Liver (tissue), 9 donors: ENCODE results near the gene QSOX1. TPM values are rescaled to one million over a fixed set of nuclear protein-coding genes. Genes with fewer than 3 reads are reported as not detected.

Source experiments
- DNase-seq: peaks from one replicate; pipeline ENCODE4 v3.0.0-alpha.2; 2017; ENCODE audit warnings: low spot score
- H3K27ac ChIP-seq, 2 donors: one replicate each; pipeline ENCODE4 v1.7.0; 2013; ENCODE audit warnings: inconsistent platforms in 2 of 2, low read length in 2 of 2, control low read depth in 1 of 2, low read depth in 1 of 2, mild to moderate bottlenecking in 1 of 2
- H3K27me3 ChIP-seq, 4 donors: one replicate each; pipeline versions ENCODE4 v1.6.1 to v1.7.0; 2013; ENCODE audit warnings: low read length in 3 of 4, inconsistent platforms in 1 of 4, mild to moderate bottlenecking in 1 of 4, moderate library complexity in 1 of 4; ENCODE audit not compliant: control insufficient read depth in 4 of 4, insufficient read depth in 4 of 4
- H3K36me3 ChIP-seq, 4 donors: one replicate each; pipeline versions ENCODE4 v1.6.1 to v1.7.0; 2013; ENCODE audit warnings: low read length in 3 of 4, mild to moderate bottlenecking in 3 of 4, low read depth in 1 of 4, moderate library complexity in 1 of 4; ENCODE audit not compliant: control insufficient read depth in 4 of 4, insufficient read depth in 3 of 4
- H3K4me1 ChIP-seq, 4 donors: one replicate each; pipeline versions ENCODE4 v1.6.1 to v1.7.0; 2013; ENCODE audit warnings: low read length in 3 of 4, mild to moderate bottlenecking in 3 of 4, moderate library complexity in 1 of 4; ENCODE audit not compliant: control insufficient read depth in 4 of 4, insufficient read depth in 4 of 4
- H3K4me3 ChIP-seq, 3 donors: one replicate each; pipeline versions ENCODE4 v1.6.1 to v1.7.0; 2013; ENCODE audit warnings: low read length in 3 of 3, control low read depth in 1 of 3, low read depth in 1 of 3, mild to moderate bottlenecking in 1 of 3
- H3K9ac ChIP-seq, 2 donors: one replicate each; pipeline ENCODE4 v1.7.0; 2013; ENCODE audit warnings: low read length in 2 of 2, mild to moderate bottlenecking in 2 of 2, moderate library complexity in 2 of 2, control low read depth in 1 of 2, low read depth in 1 of 2
- H3K9me3 ChIP-seq, 4 donors: one replicate each; pipeline versions ENCODE4 v1.6.1 to v1.7.0; 2013; ENCODE audit warnings: low read length in 3 of 4; ENCODE audit not compliant: control insufficient read depth in 4 of 4
- EGR1 ChIP-seq, 2 donors: IDR thresholded peaks; 2 replicates each; pipeline ENCODE4 v1.6.1; 2016 to 2018; ENCODE audit warnings: antibody characterized with exemption in 2 of 2, low read depth in 2 of 2
- FOXA2 ChIP-seq: IDR thresholded peaks from 2 replicates; pipeline ENCODE4 v1.6.1; 2016; ENCODE audit warnings: antibody characterized with exemption
- GABPA ChIP-seq, 2 donors: IDR thresholded peaks in 1 of 2; conservative IDR thresholded peaks in 1 of 2; 2 replicates each; pipeline ENCODE4 v1.6.1; 2016; ENCODE audit warnings: antibody characterized with exemption in 2 of 2, mild to moderate bottlenecking in 1 of 2, moderate library complexity in 1 of 2
- HNF4A ChIP-seq, 2 donors: conservative IDR thresholded peaks; 2 replicates each; pipeline ENCODE4 v1.6.1; 2016; ENCODE audit warnings: antibody characterized with exemption in 2 of 2, mild to moderate bottlenecking in 2 of 2
- HNF4G ChIP-seq: IDR thresholded peaks from 2 replicates; pipeline ENCODE4 v1.6.1; 2016; ENCODE audit warnings: antibody characterized with exemption
- JUND ChIP-seq, 2 donors: IDR thresholded peaks; 2 replicates each; pipeline ENCODE4 v1.6.1; 2016; ENCODE audit warnings: antibody characterized with exemption in 2 of 2
- RAD21 ChIP-seq, 2 donors: IDR thresholded peaks; 2 replicates each; pipeline ENCODE4 v1.6.1; 2016; ENCODE audit warnings: antibody characterized with exemption in 2 of 2, mild to moderate bottlenecking in 2 of 2
- RXRA ChIP-seq, 2 donors: IDR thresholded peaks; 2 replicates each; pipeline ENCODE4 v1.6.1; 2017 to 2018; ENCODE audit warnings: antibody characterized with exemption in 2 of 2, mild to moderate bottlenecking in 1 of 2
- SP1 ChIP-seq: IDR thresholded peaks from 2 replicates; pipeline ENCODE4 v1.6.1; 2018; ENCODE audit warnings: antibody characterized with exemption, mild to moderate bottlenecking
- TAF1 ChIP-seq: conservative IDR thresholded peaks from 2 replicates; pipeline ENCODE4 v1.6.1; 2016; ENCODE audit warnings: antibody characterized with exemption, mild to moderate bottlenecking
- WGBS: extraction: QIAGEN DNeasy Blood & Tissue Kit; methylation state at CpG from one replicate; pipeline ENCODE4 v1.1.7; 2013; 5-methylcytosine and 5-hydroxymethylcytosine counted together
- polyA plus RNA-seq, 2 donors: library from polyadenylated mRNA; stranded (reverse) in 1 of 2; unstranded in 1 of 2; fragments of 200-250 nt in 1 of 2; fragments of >200 nt in 1 of 2; fragmentation: Nextera tagmentation in 1 of 2; extraction: Ambion mirVana in 1 of 2; gene quantifications; one replicate each; pipeline versions ENCODE4 v1.2.1 to v1.2.3, GENCODE V29; 2013 to 2015
- total RNA-seq, 2 donors: library from RNA; depleted of rRNA; stranded (reverse); fragments of >200 nt; gene quantifications; one replicate each; pipeline ENCODE4 v1.2.3, GENCODE V29; 2014
- TF ChIP-seq, protein P1 (sequence below): fragments of 150-350 bp; IDR thresholded peaks from 2 replicates; pipeline ENCODE4 v1.5.1; 2017; ENCODE audit warnings: improper control_type of control experiment, low read depth, low read length; ENCODE audit not compliant: missing input control
- TF ChIP-seq, protein P2 (sequence below): IDR thresholded peaks from 2 replicates; pipeline ENCODE4 v1.6.1; 2016; ENCODE audit warnings: antibody characterized with exemption
- TF ChIP-seq, protein P3 (sequence below): IDR thresholded peaks from 2 replicates; pipeline ENCODE4 v1.6.1; 2016; ENCODE audit warnings: antibody characterized with exemption, mild to moderate bottlenecking
- TF ChIP-seq, protein P4 (sequence below): IDR thresholded peaks from 2 replicates; pipeline ENCODE4 v1.6.1; 2016; ENCODE audit warnings: antibody characterized with exemption
- TF ChIP-seq, protein P5 (sequence below): IDR thresholded peaks from 2 replicates; pipeline ENCODE4 v1.6.1; 2016; ENCODE audit warnings: antibody characterized with exemption
- donor health status: healthy.
- donor health status: healthy.
- donor health status: healthy.
- donor health status: healthy.
- donor health status: healthy.

The QSOX1 gene
- total and polyA plus RNA-seq, 4 donors, result 14.3 to 49.2 (median 38.1) TPM

DNA sequence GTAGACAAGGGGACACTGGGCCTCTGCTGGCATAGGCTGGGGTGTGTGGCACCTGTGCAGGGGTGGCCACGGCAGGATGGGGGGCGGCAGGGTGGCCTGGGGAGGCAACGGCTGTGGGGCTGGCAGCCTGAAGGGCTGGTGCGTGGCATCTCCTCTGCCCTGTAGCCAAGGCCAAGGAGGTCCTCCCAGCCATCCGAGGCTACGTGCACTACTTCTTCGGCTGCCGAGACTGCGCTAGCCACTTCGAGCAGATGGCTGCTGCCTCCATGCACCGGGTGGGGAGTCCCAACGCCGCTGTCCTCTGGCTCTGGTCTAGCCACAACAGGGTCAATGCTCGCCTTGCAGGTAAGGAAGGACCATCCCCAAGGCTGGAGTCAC is 39.4 kb downstream of the QSOX1 start:
- WGBS, result 96% methylated on average over 14 of the region's 14 CpGs

More for the DNA sequence above, 39.4 kb downstream of the QSOX1 start:
- peaks cover 1 to 7% (median 2%) of the 10 kb centered on the region in 4 donors for H3K4me1 ChIP-seq
- H3K4me3 ChIP-seq, result no peak overlapping the region
- no peak overlapping the region for H3K9ac ChIP-seq
- no peak overlapping the region for H3K27ac ChIP-seq
- DNase-seq, result no peak
- TF ChIP-seq GABPA (IDR thresholded peaks at IDR 0.05 in 1 of 2, conservative IDR thresholded peaks at IDR 0.05 in 1 of 2) (no peak), RXRA (IDR thresholded peaks at IDR 0.05) (no peak), HNF4G (no peak), EGR1 (IDR thresholded peaks at IDR 0.05; ENCODE audit: low read depth in 2 of 2) (no peak), TAF1 (no peak), SP1 (no peak), HNF4A (conservative IDR thresholded peaks at IDR 0.05) (no peak), FOXA2 (no peak), JUND (IDR thresholded peaks at IDR 0.05) (no peak), RAD21 (IDR thresholded peaks at IDR 0.05) (no peak)
- TF ChIP-seq, protein P1, sequence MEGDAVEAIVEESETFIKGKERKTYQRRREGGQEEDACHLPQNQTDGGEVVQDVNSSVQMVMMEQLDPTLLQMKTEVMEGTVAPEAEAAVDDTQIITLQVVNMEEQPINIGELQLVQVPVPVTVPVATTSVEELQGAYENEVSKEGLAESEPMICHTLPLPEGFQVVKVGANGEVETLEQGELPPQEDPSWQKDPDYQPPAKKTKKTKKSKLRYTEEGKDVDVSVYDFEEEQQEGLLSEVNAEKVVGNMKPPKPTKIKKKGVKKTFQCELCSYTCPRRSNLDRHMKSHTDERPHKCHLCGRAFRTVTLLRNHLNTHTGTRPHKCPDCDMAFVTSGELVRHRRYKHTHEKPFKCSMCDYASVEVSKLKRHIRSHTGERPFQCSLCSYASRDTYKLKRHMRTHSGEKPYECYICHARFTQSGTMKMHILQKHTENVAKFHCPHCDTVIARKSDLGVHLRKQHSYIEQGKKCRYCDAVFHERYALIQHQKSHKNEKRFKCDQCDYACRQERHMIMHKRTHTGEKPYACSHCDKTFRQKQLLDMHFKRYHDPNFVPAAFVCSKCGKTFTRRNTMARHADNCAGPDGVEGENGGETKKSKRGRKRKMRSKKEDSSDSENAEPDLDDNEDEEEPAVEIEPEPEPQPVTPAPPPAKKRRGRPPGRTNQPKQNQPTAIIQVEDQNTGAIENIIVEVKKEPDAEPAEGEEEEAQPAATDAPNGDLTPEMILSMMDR, result no peak
- TF ChIP-seq, protein P2, sequence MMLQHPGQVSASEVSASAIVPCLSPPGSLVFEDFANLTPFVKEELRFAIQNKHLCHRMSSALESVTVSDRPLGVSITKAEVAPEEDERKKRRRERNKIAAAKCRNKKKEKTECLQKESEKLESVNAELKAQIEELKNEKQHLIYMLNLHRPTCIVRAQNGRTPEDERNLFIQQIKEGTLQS, result no peak
- TF ChIP-seq, protein P3, sequence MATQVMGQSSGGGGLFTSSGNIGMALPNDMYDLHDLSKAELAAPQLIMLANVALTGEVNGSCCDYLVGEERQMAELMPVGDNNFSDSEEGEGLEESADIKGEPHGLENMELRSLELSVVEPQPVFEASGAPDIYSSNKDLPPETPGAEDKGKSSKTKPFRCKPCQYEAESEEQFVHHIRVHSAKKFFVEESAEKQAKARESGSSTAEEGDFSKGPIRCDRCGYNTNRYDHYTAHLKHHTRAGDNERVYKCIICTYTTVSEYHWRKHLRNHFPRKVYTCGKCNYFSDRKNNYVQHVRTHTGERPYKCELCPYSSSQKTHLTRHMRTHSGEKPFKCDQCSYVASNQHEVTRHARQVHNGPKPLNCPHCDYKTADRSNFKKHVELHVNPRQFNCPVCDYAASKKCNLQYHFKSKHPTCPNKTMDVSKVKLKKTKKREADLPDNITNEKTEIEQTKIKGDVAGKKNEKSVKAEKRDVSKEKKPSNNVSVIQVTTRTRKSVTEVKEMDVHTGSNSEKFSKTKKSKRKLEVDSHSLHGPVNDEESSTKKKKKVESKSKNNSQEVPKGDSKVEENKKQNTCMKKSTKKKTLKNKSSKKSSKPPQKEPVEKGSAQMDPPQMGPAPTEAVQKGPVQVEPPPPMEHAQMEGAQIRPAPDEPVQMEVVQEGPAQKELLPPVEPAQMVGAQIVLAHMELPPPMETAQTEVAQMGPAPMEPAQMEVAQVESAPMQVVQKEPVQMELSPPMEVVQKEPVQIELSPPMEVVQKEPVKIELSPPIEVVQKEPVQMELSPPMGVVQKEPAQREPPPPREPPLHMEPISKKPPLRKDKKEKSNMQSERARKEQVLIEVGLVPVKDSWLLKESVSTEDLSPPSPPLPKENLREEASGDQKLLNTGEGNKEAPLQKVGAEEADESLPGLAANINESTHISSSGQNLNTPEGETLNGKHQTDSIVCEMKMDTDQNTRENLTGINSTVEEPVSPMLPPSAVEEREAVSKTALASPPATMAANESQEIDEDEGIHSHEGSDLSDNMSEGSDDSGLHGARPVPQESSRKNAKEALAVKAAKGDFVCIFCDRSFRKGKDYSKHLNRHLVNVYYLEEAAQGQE, result no peak
- TF ChIP-seq, protein P4, sequence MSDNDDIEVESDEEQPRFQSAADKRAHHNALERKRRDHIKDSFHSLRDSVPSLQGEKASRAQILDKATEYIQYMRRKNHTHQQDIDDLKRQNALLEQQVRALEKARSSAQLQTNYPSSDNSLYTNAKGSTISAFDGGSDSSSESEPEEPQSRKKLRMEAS, result no peak
- TF ChIP-seq, protein P5, sequence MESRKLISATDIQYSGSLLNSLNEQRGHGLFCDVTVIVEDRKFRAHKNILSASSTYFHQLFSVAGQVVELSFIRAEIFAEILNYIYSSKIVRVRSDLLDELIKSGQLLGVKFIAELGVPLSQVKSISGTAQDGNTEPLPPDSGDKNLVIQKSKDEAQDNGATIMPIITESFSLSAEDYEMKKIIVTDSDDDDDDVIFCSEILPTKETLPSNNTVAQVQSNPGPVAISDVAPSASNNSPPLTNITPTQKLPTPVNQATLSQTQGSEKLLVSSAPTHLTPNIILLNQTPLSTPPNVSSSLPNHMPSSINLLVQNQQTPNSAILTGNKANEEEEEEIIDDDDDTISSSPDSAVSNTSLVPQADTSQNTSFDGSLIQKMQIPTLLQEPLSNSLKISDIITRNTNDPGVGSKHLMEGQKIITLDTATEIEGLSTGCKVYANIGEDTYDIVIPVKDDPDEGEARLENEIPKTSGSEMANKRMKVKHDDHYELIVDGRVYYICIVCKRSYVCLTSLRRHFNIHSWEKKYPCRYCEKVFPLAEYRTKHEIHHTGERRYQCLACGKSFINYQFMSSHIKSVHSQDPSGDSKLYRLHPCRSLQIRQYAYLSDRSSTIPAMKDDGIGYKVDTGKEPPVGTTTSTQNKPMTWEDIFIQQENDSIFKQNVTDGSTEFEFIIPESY, result no peak
- H3K9me3 ChIP-seq, result no peaks in the 10 kb centered on the region
- peaks cover 0 to 2% (median 0%) of the 10 kb centered on the region in 4 donors for H3K36me3 ChIP-seq
- H3K27me3 ChIP-seq, result no peaks in the 10 kb centered on the region
